ENCODE data around the gene OGG1.

Gene OGG1

GRCh38 chr3:9787714-9788113 lies 38.0 kb downstream of the OGG1 start:
- no peaks in the 10 kb centered on the region for H4K20me1 ChIP-seq
- no peaks in the 10 kb centered on the region for H3K9me3 ChIP-seq (replicated peaks in 1 of 11)
- no peak overlapping the region for H3K4me2 ChIP-seq
- peaks cover 17 to 77% (median 39%) of the 10 kb centered on the region in 11 experiments; a peak in 19 of 22 replicates for H3K36me3 ChIP-seq
- peak overlapping the region in 2 of 11 experiments; percentile 15 to 19; a peak in 2 of 22 replicates for H3K27ac ChIP-seq
- H3K4me3 ChIP-seq: no peak overlapping the region
- TF ChIP-seq Cebpa-rat (IDR thresholded peaks at IDR 0.05): no peak
- peaks cover 16 to 31% (median 22%) of the 10 kb centered on the region in 10 experiments for H3K4me1 ChIP-seq
- H3K27me3 ChIP-seq: no peaks in the 10 kb centered on the region
- H3K9ac ChIP-seq: 0 out of 22 replicates have a peak overlapping the region, but pooled peaks of 1 of the 11 experiments have one; percentile 16

GRCh38 chr3:9791127-9791526 lies 41.4 kb downstream of the OGG1 start:
- H3K27me3 ChIP-seq: no peaks in the 10 kb centered on the region
- H3K9ac ChIP-seq: peak overlapping the region in 7 of 11 experiments; percentile 3 to 99 (median 97); a peak in 8 of 22 replicates
- H3K27ac ChIP-seq: peak overlapping the region in 4 of 11 experiments; percentile 93 to 99 (median 98); a peak in 6 of 22 replicates
- peaks cover 36 to 46% (median 41%) of the 10 kb centered on the region in 10 experiments for H3K4me1 ChIP-seq
- H3K4me3 ChIP-seq: peak overlapping the region in 4 of 10 experiments; percentile 76 to 96 (median 86); a peak in 6 of 20 replicates
- peaks cover 23 to 28% (median 27%) of the 10 kb centered on the region in 11 experiments; a peak in 21 of 22 replicates for H4K20me1 ChIP-seq
- H3K9me3 ChIP-seq (replicated peaks in 1 of 11): no peaks in the 10 kb centered on the region
- no peak for TF ChIP-seq Cebpa-rat (IDR thresholded peaks at IDR 0.05)
- H3K4me2 ChIP-seq: peak overlapping the region in 10 of 11 experiments; percentile 76 to 95 (median 90); a peak in 16 of 22 replicates
- H3K36me3 ChIP-seq: peaks cover 25 to 68% (median 43%) of the 10 kb centered on the region in 11 experiments; a peak in 21 of 22 replicates

GRCh38 chr3:9791790-9792404 lies 42.1 kb downstream of the OGG1 start:
- Histone ChIP-seq H4K20me1 (peaks cover 31 to 36% (median 35%) of the 10 kb centered on the region in 11 experiments), H3K27ac (peak overlapping the region; percentile 93 to 99 (median 97)), H3K4me2 (peak overlapping the region; percentile 75 to 95 (median 90)), H3K9ac (peak overlapping the region; percentile 91 to 100 (median 97)), H3K4me1 (peaks cover 34 to 54% (median 40%) of the 10 kb centered on the region in 10 experiments), H3K36me3 (peaks cover 31 to 68% (median 45%) of the 10 kb centered on the region in 11 experiments), H3K4me3 (peak overlapping the region; percentile 76 to 96 (median 86)), H3K27me3 (no peaks in the 10 kb centered on the region), H3K9me3 (replicated peaks in 1 of 11) (no peaks in the 10 kb centered on the region)
- no peak for TF ChIP-seq Cebpa-rat (IDR thresholded peaks at IDR 0.05)

DNA sequence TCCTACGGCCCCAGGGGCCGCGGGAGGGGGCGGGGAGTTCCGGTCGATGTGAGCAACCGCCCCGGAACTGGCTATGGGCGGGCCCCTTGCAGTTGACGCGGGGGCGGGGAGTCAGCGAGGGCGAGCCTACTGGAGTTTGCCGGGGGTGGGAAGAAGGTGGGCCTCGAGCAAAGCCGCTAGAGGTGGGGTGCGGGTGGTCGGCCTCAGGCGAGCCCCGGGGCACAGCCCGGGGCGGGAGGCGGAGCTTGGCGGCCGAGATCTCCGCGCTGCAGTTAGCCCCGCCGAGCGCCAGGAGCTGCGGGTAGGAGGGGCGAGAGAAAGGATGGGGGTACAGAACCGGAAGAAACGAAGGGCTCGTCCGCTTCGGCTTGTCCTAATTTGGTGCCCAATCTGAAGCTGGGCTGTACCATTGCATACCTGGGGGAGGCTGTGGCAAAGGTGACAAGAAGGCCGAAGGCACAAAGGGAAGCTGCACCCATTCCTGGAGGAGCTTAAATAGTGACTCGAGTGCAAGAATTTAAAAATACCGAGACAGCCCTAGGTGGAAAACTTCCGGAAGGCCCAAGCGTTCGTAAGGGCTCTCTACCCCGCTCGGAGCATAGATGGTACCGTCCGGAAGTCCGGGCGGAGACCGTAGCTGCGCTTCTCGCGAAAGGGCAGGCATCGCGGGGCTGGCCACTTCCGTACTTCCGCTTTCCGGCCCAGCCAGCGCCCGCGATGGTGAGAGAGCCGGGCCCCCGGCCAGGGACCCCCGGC lies 42.8 kb downstream of the OGG1 start, which contains the start of the genes ARPC4 and TADA3:
Gene ARPC4, plus strand, starts transcription at position 678 of the 756 bp plus-strand sequence. Its CDS starts 40 bp downstream, at position 718.
Gene TADA3, minus strand, starts transcription at position 69 of the 756 bp plus-strand sequence. CDS start 1,007 bp downstream, outside the sequence.
- Histone ChIP-seq H4K20me1 (peaks cover 38 to 42% (median 42%) of the 10 kb centered on the region in 11 experiments), H3K9ac (peak within 1 kb of the TSS; percentile 91 to 100 (median 97)), H3K4me1 (peaks cover 34 to 58% (median 40%) of the 10 kb centered on the region in 10 experiments), H3K9me3 (replicated peaks in 1 of 11) (no peaks in the 10 kb centered on the region), H3K4me3 (peak within 1 kb of the TSS; percentile 76 to 96 (median 86)), H3K4me2 (peak within 1 kb of the TSS; percentile 89 to 98 (median 95)), H3K36me3 (peaks cover 38 to 68% (median 48%) of the 10 kb centered on the region in 11 experiments), H3K27me3 (no peaks in the 10 kb centered on the region), H3K27ac (peak within 1 kb of the TSS; percentile 93 to 99 (median 97))
- TF ChIP-seq Cebpa-rat (IDR thresholded peaks at IDR 0.05): no peak

- TF ChIP-seq Cebpa-rat (IDR thresholded peaks at IDR 0.05): no peak
- Histone ChIP-seq H3K27ac (peak overlapping the region; percentile 93 to 99 (median 97)), H3K36me3 (peaks cover 45 to 69% (median 54%) of the 10 kb centered on the region in 11 experiments), H3K27me3 (no peaks in the 10 kb centered on the region), H3K9me3 (replicated peaks in 1 of 11) (no peaks in the 10 kb centered on the region), H3K4me2 (peak overlapping the region; percentile 89 to 98 (median 93)), H3K4me1 (peaks cover 34 to 59% (median 40%) of the 10 kb centered on the region in 10 experiments), H3K4me3 (peak overlapping the region; percentile 76 to 96 (median 86)), H3K9ac (peak overlapping the region; percentile 91 to 100 (median 97)), H4K20me1 (peaks cover 45 to 49% (median 48%) of the 10 kb centered on the region in 11 experiments)
These were observed 43.5 kb downstream of the OGG1 start for GRCh38 chr3:9793161-9793781.

GRCh38 chr3:9794400-9794799 lies 44.6 kb downstream of the OGG1 start:
- Histone ChIP-seq H3K9ac (peak overlapping the region; percentile 91 to 100 (median 97); a peak in 16 of 22 replicates), H3K4me2 (peak overlapping the region; percentile 89 to 98 (median 93)), H3K27ac (peak overlapping the region in 8 of 11 experiments; percentile 93 to 99 (median 97); a peak in 9 of 22 replicates), H3K9me3 (replicated peaks in 1 of 11) (no peaks in the 10 kb centered on the region), H3K4me1 (peaks cover 34 to 59% (median 40%) of the 10 kb centered on the region in 10 experiments), H3K36me3 (peaks cover 51 to 69% (median 60%) of the 10 kb centered on the region in 11 experiments), H3K4me3 (peak overlapping the region; percentile 76 to 96 (median 86); a peak in 18 of 20 replicates), H3K27me3 (no peaks in the 10 kb centered on the region), H4K20me1 (peaks cover 50 to 61% (median 59%) of the 10 kb centered on the region in 11 experiments)
- TF ChIP-seq Cebpa-rat (IDR thresholded peaks at IDR 0.05): no peak

GRCh38 chr3:9795207-9795606 lies 45.5 kb downstream of the OGG1 start:
- peak overlapping the region in 6 of 11 experiments; percentile 21 to 39 (median 32); a peak in 9 of 22 replicates for H3K27ac ChIP-seq
- peak overlapping the region; percentile 30 to 98 (median 39); a peak in 11 of 22 replicates for H3K9ac ChIP-seq
- peaks cover 34 to 59% (median 39%) of the 10 kb centered on the region in 10 experiments for H3K4me1 ChIP-seq
- peak overlapping the region in 3 of 10 experiments; percentile 78 to 94 (median 94); a peak in 6 of 20 replicates for H3K4me3 ChIP-seq
- H3K4me2 ChIP-seq: peak overlapping the region; percentile 89 to 98 (median 93)
- H3K27me3 ChIP-seq: no peaks in the 10 kb centered on the region
- no peak for TF ChIP-seq Cebpa-rat (IDR thresholded peaks at IDR 0.05)
- peaks cover 56 to 69% (median 61%) of the 10 kb centered on the region in 11 experiments for H3K36me3 ChIP-seq
- H4K20me1 ChIP-seq: peaks cover 55 to 69% (median 67%) of the 10 kb centered on the region in 11 experiments
- H3K9me3 ChIP-seq (replicated peaks in 1 of 11): no peaks in the 10 kb centered on the region

Measured in BLaER1 treated with 17β-estradiol and CSF1 and Interleukin-3, amounts not matched to agents 10 nM and 100 nM (cell line).